ENCODE data around the gene TRIM13. TPM values are rescaled to one million over a fixed set of nuclear protein-coding genes. Genes with fewer than 3 reads are reported as not detected.

Gene TRIM13
- total and polyA plus RNA-seq, 2 of the 8 experiments (the other 6 are each of a cell fraction or from before 2014, with no cell fraction given) = 21.2 to 31.5 TPM

- TF ChIP-seq TEAD4 (IDR thresholded peaks at IDR 0.05; ENCODE audit: low read depth, low read length) = no peak
- TF ChIP-seq CTCF (IDR thresholded peaks at IDR 0.05; ENCODE audit: control extremely low read depth in 1 of 3, insufficient read depth in 1 of 3, low read depth in 1 of 3, low read length in 3 of 3) = no peak
- TF ChIP-seq BACH1 (IDR thresholded peaks at IDR 0.05; ENCODE audit: low read length) = no peak
- TF ChIP-seq, protein P1, sequence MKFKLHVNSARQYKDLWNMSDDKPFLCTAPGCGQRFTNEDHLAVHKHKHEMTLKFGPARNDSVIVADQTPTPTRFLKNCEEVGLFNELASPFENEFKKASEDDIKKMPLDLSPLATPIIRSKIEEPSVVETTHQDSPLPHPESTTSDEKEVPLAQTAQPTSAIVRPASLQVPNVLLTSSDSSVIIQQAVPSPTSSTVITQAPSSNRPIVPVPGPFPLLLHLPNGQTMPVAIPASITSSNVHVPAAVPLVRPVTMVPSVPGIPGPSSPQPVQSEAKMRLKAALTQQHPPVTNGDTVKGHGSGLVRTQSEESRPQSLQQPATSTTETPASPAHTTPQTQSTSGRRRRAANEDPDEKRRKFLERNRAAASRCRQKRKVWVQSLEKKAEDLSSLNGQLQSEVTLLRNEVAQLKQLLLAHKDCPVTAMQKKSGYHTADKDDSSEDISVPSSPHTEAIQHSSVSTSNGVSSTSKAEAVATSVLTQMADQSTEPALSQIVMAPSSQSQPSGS (IDR thresholded peaks at IDR 0.05; ENCODE audit: low read length) = no peak
- no peak for TF ChIP-seq POLR2A (IDR thresholded peaks at IDR 0.05; ENCODE audit: control extremely low read depth in 1 of 2, low read depth in 2 of 2, low read length in 2 of 2)
These were observed 16.6 kb upstream of the TRIM13 start (continued) for GRCh38 chr13:49980266-49980665.
